GM19238 (cell line): Measurements from ENCODE around the gene SEC16A.

ENCODE experiments used
- DNase-seq: peaks from one replicate; pipeline ENCODE4 v3.0.0; 2011; ENCODE audit warnings: low spot score; ENCODE audit not compliant: insufficient read length

SEC16A gene

DNA sequence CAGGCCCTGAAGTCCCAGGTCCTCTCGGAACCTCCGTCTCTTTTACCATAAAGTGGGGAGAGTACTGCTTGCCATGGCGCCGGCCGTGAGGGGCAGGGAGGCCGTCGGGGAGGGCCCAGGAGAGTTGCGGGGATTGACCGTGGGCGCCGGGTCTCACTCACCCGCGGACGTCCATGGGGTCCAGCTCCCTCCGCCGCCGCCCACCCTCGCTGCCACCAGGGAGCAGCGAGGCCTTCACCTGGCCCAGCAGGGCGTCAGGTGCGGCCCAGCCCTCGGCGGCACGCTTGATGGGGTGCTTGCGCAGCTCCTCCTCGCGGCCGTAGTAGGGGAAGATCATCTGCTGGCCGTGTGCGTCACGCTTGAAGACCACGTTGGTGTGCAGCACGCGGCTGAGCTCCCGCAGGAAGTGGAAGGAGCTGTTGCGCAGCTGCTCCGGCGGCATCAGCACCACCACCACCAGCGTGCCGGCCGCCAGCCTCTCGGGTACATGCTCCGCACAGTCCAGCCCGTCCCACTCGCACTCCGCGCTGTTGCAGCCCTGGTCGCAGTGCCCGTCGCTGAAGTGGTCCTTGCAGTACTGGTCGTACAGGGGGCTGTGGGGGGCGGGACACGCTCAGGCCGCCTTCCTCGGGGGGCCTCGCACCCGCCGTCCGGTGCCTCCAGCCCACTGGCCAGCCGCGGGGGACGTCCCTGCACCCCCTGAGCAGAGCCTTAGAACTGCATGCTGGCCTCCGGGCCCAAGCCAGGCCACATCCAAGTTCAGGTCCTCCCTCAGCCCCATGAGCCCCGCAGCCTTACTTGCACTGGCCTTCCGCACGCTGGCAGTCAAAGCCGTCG lies 21.9 kb upstream of the SEC16A start:
- DNase-seq, result no peak

DNA sequence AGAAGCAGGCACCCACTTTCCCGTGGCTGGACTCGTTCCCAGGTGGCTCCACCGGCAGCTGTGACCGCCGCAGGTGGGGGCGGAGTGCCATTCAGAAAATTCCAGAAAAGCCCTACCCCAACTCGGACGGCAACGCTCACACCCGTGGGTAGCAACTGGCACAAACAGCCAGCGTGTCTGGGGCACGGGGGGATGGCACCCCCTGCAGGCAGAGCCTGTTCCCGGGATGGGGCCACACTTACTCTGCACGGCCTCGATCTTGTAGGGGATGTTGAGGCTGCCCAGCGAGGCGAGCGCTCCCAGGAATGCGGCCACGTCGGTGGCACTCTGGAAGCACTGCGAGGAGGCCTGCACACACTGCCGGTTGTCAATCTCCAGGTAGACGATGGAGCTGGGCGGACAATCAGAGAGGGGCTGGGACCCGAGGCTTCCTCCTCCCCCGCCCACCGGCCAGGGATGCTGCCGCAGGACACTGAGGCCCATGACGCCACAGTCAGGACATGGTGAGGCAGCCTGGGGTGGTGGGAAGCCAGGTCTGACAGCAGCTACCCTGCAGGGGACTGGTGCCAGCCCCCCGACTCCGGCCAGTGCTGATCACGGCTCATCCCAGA lies 20.2 kb upstream of the SEC16A start:
- DNase-seq, result no peak

DNA sequence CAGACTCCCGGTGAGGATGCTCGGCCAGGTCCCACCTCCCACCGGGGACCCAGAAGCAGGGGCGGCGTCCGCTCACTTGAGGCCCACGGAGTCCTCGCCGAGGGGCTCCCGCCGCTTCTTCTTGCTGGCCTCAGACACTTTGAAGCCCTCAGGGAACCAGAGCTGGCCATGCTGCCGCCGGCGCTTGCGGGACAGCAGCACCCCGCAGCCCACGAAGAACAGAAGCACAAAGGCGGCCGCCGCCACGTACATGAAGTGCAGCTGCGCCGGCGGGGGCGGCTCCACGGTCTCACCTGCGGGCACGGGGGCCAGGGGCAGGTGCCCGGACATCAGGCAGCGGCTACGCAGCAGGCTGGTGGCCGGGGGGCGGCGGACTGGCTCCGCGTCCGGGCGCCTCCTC lies 19.4 kb upstream of the SEC16A start:
- no peak for DNase-seq

DNA sequence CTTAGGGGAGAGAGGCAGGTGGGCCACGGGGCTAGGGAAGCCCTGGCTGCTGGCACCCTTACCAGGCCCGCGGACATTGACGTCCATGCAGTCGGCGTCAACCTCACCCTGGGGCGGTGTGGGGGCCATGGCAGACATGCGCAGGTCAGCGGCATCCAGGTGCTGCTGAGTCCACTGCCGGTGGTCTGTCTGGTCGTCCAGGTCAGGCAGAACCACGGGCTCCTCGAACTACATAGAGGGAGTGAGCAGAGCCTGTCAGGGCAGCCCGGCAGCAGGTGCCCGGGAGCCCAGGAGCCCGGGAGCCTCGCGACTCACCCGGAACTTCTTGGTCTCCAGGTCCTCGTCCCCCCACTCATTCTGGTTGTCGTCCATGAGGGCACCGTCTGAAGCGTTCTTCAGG lies 18.8 kb upstream of the SEC16A start:
- DNase-seq, result no peak

DNA sequence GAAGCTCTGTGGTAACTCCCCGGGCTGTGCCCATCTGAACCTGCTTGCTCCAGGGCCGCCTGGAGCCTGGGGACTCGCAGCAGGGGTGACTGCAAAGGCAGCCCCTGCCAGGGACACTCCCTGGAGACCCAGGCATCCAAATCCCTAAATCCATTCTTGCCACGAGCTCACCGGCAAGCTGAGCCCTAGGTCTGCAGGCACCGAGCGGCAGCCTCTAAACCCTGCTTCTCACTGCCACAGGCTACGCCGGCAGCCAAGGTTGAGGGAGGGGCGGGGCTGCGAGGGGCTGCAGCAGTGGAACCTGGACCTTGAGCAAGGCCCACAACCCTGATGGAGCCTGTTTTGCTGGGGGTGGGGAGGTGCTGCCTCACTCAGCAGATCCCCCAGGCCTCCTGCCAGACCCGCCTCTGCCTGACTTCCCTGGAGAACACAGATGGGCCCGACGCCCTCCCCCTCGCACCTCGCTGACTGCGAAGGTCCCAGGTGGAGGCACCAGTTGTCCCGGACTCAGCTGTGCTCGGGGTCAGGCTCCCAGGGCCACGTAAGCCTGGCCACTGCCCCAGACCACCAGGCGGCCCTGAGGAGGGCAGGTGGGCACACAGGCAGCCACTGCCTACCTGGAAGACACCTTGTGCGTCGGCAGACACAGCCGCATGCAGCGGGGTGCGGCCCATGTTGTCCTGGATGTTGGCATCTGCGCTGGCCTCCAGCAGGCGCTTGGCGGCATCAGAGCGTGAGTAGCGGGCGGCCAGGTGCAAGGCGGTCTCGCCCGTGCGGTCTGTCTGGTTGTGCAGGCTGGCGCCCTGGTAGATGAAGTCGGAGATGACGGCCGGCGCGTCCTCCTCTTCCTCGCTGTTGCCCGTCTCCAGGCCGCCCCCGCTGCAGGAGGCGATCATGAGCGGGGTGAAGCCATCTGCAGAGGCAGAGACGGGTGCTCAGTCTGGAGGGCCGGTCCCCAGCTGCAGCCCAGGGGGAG lies 17.4 kb upstream of the SEC16A start:
- no peak for DNase-seq

DNA sequence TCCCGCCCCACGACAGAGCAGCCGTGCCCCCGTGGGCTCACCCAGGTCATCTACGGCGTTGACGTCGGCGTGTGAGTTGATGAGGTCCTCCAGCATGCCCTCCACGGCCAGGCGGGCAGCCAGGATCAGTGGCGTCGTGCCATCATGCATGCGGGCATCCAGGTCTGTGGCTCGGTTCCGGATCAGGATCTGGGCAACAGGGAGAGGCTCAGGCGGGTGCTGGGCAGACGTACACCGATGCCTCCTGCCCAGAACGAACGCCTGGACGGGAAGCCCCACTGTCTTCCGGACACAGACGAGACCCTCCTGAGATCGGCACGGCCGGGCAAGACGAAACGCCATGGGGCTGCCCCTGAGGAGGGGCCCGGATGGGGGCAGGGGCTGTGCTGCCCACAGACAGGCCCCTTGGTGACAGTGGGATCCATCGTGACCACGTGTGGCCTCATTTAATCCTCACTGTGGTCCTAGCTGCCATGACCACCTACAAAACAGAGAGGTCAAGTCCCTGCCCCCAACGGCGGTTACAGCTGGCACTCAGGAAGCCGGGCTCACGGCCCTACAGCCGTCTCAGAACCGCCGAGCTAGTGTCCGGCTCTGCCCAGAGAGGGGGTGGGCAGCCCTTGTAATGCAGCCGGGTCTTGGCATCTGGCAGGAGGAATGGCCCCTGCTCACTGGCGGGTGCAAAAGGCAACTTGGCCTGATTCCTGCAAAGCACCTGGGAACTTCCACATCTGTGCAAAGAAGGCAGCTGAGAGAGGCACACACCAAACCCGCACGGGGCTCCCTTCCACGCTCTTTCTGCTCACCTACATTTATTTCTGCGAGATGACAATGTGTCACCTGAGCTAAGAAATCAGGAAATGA lies 16.5 kb upstream of the SEC16A start:
- DNase-seq, result no peak

DNA sequence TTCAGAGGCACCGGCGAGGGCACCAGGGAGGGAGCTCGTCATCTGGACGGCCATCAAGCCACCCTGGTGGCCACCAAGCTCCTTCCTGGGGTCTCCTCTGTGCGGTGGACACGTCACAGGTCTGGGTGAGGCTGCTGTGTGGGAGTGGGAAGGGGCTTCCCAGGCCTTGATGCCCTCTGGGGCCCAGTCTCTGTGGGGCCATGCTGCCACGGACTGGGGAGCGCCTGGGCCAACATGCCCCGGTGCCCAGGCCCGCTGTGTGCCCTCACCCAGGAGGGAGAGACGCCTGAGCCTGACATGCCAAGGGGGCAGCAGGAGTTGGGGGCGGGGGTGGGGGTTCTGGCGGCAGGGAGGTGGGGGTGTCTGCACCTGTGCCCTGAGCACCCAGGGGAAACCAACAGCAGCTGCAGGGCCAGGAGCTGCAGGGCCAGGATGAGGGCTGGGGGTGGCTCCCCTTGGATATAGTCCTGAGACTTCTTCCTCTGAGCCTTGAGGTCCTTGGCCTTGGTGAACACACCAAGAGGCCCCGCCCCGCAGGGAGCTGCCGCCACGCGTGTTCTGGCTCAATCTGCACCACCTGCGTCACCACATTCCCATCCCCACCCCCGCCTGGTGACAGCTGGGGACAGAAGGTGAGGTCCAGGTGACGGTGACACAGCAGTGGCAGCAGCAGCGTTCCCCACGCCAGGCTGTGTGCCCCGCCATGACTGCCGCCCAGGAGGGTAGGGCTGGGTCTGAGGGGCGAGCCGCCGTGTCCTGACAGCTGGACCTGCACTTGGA lies 15.3 kb upstream of the SEC16A start:
- DNase-seq, result no peak

DNA sequence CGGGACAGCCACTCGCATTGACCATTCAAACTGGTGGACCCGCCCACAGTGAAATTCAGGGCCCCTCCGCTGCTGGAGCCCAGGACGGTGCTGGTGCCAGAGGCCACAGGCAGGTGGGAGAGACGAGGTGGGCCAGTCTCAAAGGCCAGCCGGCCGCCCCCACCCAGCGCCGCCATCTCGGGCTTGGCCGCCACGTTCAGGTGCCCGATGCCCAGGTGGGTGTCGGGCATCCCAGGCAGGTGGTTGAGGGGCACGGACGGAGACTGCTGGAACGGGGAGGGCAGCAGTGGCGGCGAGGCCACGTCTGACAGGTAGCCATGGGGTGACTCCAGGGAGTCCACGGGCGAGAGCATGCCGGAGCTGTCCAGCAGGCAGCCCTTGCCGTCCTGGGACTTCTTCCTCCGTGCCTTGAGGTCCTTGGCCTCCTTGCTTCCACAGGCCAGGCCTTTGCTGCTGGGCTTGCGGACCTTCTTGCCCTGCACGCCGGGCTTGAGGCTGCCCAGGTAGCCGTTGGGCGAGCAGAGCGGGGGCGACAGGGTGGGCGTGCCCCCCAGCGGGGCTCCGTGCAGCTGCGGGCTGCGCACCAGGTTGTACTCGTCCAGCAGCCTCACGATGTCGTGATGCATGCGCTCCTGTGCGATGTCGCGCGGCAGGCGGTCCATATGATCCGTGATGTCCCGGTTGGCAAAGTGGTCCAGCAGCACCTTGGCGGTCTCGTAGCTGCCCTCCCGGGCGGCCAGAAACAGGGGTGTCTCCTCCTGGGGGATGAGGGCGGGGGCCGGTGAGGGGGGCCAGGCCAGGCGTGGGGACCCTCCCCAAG lies 14.2 kb upstream of the SEC16A start:
- DNase-seq, result no peak

DNA sequence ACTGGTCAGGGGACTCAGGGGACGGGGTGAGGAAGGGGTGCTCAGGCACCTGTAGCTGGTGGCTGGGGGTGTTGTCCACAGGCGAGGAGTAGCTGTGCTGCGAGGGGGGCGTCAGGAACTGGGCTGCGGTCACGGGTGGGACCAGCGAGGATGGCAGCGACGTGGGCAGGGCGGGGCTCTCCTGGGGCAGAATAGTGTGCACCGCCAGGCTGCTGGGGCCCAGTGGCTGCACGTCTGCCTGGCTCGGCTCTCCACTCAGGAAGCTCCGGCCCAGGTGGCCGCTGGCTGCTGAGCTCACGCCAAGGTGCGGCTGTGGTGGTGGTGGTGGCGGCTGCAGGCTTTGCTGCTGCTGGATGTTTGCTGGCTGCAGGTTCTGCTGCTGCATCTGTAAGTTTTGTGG lies 13.3 kb upstream of the SEC16A start:
- no peak for DNase-seq

DNA sequence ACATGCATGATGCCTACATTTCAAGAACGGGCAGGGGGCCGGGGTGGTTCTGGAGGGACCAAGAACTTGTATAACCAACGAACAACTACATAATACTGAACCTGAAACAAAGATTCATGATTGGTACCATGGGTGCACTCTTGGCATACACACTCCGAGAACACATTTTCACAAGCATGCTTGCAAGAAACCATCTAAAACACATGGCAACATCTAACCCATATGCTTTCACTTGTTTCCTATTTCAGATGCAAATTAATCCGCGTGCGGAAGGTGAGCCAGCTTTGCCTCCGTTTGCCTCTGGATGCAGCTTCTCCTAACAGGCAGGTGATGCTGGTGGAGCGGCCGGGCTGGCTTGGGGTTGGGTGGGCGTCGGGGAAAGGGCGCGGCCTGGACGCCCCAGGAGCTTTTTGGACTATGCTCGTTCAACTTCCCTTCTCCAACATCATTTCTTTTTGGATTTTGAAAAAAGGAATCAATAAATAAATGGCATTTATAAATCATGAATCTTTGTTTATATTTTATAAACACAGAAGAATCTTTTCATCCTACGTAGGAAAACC lies 12.5 kb upstream of the SEC16A start:
- DNase-seq, result no peak

DNA sequence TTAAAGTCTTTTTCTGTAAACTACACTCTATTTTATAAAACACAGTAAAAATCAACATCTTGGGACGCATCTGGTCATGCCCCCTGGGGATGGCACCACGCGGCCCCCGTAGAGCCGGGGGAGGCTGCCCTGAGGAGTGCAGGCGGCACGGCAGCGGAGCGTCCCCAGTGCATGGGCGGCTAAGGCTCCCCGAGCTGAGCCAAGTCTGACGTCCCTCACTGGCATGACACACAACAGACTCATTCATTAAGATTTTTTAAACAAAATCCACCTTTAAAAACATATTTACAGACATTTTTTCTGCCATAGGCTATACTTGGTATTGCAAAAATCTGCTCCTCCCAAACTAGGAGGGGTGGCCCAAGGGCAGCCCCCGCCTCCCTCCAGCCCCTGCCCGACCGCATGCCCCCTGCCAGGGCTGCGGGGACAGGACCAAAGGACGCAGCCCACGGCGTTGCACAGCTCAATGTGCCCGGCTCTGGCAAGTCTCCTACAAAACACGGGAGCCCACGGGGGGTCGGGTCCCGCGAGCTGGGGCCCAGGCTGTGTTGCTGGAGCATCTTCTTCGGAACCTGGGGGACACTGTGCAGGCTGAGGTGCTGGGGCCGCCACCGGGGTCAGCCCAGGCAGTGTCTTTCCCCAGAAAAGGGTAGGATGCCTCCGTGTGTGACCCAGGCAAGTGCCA lies 11.8 kb upstream of the SEC16A start:
- no peak for DNase-seq

DNA sequence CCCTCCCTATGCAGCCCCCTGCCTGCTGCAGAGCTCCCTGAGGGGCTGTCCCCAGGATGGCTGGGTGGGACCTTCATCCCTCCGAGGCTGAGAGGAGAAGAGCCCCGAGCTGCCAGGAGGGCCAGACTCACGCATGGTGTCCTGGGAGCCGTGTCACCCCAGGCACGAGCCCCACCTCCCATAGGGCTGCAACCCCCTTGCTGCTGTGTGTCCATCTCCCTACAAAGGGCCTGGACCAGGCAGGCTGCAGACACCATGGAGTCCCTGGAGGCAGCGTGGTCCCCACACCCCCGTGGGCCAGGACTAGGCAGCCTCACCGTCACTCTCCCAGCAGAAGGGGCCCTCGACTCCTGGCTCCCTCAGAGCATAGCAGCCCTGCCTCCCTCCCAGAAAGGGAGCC lies 11.2 kb upstream of the SEC16A start:
- DNase-seq, result no peak

DNA sequence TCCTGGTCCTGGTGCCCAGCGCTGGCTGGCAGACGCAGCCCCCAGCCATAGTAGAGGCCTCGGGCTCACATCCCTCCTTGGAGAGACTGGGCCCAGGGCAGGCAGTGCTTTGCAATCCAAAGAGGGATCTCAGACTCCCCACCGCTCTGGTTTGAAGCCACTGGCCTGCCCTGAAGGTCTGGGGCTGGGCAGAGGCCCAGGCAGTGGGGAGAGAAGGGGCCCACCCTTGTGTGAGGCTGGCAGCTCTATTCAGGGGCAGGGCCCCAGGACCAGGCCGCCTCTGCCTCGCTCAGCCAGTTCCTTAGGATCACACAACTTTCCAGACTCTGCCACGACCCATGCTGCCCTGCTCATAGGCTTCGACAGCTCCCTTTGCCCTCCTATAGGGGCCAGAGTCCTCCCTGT lies 10.7 kb upstream of the SEC16A start:
- DNase-seq, result no peak

DNA sequence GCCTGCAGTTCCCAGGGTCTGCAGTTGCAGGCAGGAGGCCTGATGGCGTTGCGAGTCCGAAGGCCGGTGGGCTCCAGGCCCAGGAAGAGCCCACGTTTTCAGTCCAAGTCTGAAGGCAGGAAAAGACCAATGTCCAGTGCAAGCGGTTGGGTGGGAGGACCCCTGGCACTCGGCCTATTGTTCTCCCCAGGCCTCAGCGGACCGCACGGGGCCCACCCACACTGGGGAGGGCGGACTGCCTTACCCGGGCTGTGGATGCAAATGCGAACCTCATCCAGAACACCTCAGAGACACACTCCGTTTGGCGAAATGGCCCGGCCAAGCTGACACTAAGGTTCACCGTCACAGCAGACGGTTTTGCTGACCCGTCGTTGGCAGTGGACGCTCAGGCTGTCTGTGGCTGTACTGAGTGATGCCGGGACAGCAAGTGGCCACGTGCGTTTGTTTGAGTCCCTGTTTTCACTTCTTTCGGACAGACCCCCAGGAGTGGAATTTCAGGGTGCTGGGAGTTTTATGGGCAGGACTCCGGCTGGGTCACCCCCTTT lies 10.2 kb upstream of the SEC16A start:
- DNase-seq, result no peak

DNA sequence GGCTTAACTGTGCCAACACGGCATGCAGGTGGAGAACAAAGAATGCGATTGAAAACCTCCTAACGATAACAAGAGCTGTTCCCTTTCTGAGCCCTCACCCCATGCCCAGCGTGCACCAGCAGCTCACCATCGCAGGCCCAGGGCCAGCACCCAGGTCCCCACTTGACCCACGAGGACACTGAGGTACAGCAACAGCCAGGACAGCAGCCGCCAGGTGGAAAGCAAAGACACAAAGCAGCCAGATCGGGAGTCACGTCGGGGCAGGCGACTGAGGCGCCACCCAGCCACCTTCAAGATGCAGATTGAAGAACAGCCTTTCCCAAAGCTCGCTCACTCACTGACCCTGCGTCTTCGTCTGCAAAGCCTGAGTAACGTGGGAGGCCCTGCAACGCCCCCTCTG lies 6.9 kb upstream of the SEC16A start:
- no peak for DNase-seq

DNA sequence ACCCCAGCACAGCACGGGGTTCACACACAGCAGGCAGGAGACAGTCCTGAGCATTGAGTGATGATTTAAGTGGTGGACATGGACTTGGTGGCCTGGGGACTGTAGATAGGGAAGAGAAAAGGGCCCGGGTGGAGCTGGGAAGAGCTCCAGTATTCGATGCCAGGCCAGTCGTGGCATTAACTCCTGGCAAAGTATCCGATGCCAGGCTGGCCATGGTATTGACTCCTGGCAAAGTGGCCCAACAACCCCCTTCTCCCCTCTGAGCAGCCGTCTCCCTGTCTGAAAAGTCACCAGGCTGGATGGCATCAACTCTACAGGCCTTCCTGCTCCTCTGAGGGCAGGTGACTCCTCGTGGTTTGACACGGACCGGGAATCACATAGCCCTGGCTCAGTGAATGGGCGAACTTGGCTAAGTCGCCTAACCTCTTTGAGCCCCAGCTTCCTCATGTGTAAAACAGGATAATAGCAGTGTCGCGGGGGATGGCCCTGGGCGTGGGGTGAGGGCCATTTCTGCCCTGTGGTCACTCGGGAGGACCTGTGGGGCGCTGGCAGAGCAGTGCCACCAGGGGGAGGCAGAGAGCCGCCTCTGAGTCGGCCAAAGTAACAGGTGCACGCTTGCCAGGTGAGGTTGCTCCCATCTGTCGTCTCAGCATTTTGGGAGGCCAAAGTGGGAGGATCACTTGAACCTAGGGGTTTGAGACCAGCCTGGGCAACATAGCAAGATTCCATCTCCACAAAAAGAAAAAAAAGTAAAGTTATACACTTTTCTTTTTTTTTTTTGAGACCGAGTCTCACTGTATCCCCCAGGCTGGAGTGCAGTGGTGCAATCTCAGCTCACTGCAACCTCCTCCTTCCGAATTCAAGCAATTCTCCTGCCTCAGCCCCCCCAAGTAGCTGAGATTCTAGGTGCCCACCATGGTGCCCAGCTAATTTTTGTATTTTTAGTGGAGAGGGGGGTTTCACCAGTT lies 5.7 kb upstream of the SEC16A start:
- DNase-seq, result peak; percentile 67

DNA sequence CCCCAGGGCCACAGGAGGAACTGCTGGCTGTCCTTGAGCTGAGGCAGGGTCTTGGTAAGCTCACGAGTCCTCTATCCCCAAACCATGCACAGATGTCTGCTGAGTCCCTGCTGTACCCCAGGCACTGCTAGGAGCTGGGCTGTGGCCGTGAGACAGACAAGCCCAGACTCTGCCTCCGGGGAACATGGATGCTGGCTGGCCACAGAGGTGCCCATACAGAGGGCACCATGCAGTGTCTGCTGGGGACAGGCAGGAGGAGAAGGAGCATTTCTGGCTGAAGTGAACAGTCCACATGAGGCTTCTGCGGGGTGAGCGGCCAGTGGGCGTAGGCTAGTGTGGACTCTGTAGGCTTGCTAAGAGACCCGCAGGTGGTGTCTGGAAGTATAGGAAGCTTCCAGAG lies 4.8 kb upstream of the SEC16A start:
- DNase-seq, result no peak
